T1000 (cell line): ENCODE results near the gene HSPB6.

ENCODE experiments used
- DNase-seq: peaks from one replicate; lab custom pipeline; 2025; ENCODE audit warnings: mixed read lengths; lab: John Stamatoyannopoulos, UW

Gene HSPB6

GRCh38 chr19:35745328-35746086, 11.3 kb downstream of the HSPB6 start, which contains the start of the genes PSENEN and U2AF1L4:
TSS of gene PSENEN (plus strand) at chr19:35745651. CDS start at chr19:35745931, 280 bp downstream.
TSS of gene U2AF1L4 (minus strand) at chr19:35745418. CDS start at chr19:35745391, 27 bp downstream.
- DNase-seq, result peak; percentile 97

- DNase-seq, result peak; percentile 87
These were observed 12.2 kb downstream of the HSPB6 start for GRCh38 chr19:35744430-35745327.

- no peak for DNase-seq
These were observed 13.0 kb downstream of the HSPB6 start for GRCh38 chr19:35743640-35744429.

- DNase-seq, result no peak
These were observed 14.6 kb downstream of the HSPB6 start, which contains the start of gene IGFLR1 for GRCh38 chr19:35742121-35742724. TSS of gene IGFLR1 (minus strand) at chr19:35742452. CDS start at chr19:35741180, 1,272 bp downstream.

- no peak for DNase-seq
These were observed 15.7 kb downstream of the HSPB6 start for GRCh38 chr19:35741203-35741515.

GRCh38 chr19:35740423-35741202, 16.2 kb downstream of the HSPB6 start:
- DNase-seq, result peak; percentile 96

GRCh38 chr19:35740108-35740422, 16.8 kb downstream of the HSPB6 start:
- DNase-seq, result no peak

- no peak for DNase-seq
These were observed 17.3 kb downstream of the HSPB6 start for GRCh38 chr19:35739275-35740107.

- no peak for DNase-seq
These were observed 18.0 kb downstream of the HSPB6 start for GRCh38 chr19:35738887-35739229.

- no peak for DNase-seq
These were observed 18.6 kb downstream of the HSPB6 start for GRCh38 chr19:35738021-35738886.

GRCh38 chr19:35736913-35737886, 19.6 kb downstream of the HSPB6 start:
- DNase-seq, result peak; percentile 17

GRCh38 chr19:35734889-35735288, 21.9 kb downstream of the HSPB6 start:
- no peak for DNase-seq

GRCh38 chr19:35734273-35734672, 22.6 kb downstream of the HSPB6 start:
- no peak for DNase-seq

- no peak for DNase-seq
These were observed 23.4 kb downstream of the HSPB6 start for GRCh38 chr19:35733180-35734125.

GRCh38 chr19:35732540-35733179, 24.2 kb downstream of the HSPB6 start:
- no peak for DNase-seq

GRCh38 chr19:35731779-35732405, 24.9 kb downstream of the HSPB6 start:
- DNase-seq, result no peak
